A549 (cell line): ENCODE results near the gene KNDC1.

Experiments used
- CTCF ChIP-seq: fragments of >200 bp; sonication (Bioruptor Twin); formaldehyde crosslinking; IDR thresholded peaks from 3 replicates; pipeline ENCODE4 v1.5.1; 2016
- POLR2A ChIP-seq: IDR thresholded peaks from 2 replicates; pipeline ENCODE4 v1.6.1; 2012; ENCODE audit warnings: mild to moderate bottlenecking, low read length
- RAD21 ChIP-seq, 2 experiments: fragments of >200 bp in 1 of 2; sonication (Bioruptor Twin) in 1 of 2; formaldehyde crosslinking in 1 of 2; IDR thresholded peaks in 1 of 2; conservative IDR thresholded peaks in 1 of 2; 2 replicates in 1 of 2; 3 replicates in 1 of 2; pipeline ENCODE4 v1.6.1; 2012 to 2018; ENCODE audit warnings: inconsistent platforms in 1 of 2
- ZFP36 ChIP-seq: fragments of 450-650 bp; IDR thresholded peaks from 2 replicates; pipeline ENCODE4 v1.6.1; 2014; ENCODE audit warnings: borderline replicate concordance; ENCODE audit not compliant: partially characterized antibody

- TF ChIP-seq RAD21 (conservative IDR thresholded peaks at IDR 0.05 in 1 of 2, IDR thresholded peaks at IDR 0.05 in 1 of 2) (no peak), ZFP36 (no peak), CTCF (no peak), POLR2A (no peak)
Observed at GRCh38 chr10:133184591-133185244, 24.7 kb downstream of the KNDC1 start.
